GM19240 (cell line): ENCODE data around the gene LILRB4.
"Not testable (repeated sequence)": the region's sequence is repeated elsewhere in the genome, so short reads cannot be mapped to it uniquely, and the experiment has no call there.

Experiments
- DNase-seq: peaks from one replicate; pipeline ENCODE4 v3.0.0; 2011; ENCODE audit warnings: low spot score; ENCODE audit not compliant: insufficient read length

LILRB4 gene

GRCh38 chr19:54648129-54648528 lies 14.7 kb upstream of the LILRB4 start:
- no peak for DNase-seq

- DNase-seq: no peak
Measured at GRCh38 chr19:54650108-54650655, 12.6 kb upstream of the LILRB4 start.

- DNase-seq: peak; percentile 33
Measured at GRCh38 chr19:54653181-54653809, 9.5 kb upstream of the LILRB4 start.

- DNase-seq: no peak
Measured at GRCh38 chr19:54654447-54655321, 8.1 kb upstream of the LILRB4 start.

DNA sequence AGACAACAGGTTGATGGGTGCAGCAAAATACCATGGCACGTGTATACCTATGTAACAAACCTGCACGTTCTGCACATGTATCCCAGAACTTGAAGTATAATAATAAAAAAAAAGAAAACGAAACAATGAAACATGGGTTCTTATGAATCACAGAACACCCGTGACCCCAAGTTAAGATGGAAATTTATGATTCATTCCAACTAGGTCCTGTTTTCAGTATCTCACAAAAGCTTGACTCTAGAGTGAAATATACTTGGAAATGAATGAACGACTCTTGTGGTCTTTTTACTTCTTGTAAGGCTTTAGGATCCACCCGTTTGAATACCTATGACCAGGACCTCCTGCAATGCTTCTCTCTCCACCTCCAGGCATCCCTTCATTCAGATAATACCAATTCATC lies 3.5 kb upstream of the LILRB4 start:
- DNase-seq: no peak

GRCh38 chr19:54660306-54660705 lies 2.5 kb upstream of the LILRB4 start:
- DNase-seq: no peak

DNA sequence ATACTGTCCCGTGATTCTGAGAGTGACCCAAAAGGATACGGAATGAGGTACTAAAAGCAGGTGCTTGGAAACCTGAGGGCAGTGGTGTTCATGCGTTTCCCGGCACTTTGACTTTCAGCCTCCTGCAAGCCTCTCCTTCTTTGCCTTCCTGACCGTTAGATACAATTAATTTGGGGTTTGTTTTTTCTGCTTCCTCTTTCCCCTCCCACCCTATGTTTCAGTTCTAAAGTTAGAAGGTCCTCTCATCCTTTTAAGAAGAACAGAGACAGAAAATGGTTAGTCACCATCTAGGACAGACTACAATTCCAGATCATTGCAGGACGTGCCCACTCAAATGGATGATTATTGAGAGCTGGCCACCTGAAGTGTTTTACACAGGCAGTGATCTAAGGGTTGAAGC lies 1.8 kb upstream of the LILRB4 start:
- DNase-seq: no peak

GRCh38 chr19:54661846-54662481 lies 821 bp upstream of the LILRB4 start:
- DNase-seq: no peak

GRCh38 chr19:54665530-54665929 lies 2.7 kb downstream of the LILRB4 start:
- no peak for DNase-seq

DNA sequence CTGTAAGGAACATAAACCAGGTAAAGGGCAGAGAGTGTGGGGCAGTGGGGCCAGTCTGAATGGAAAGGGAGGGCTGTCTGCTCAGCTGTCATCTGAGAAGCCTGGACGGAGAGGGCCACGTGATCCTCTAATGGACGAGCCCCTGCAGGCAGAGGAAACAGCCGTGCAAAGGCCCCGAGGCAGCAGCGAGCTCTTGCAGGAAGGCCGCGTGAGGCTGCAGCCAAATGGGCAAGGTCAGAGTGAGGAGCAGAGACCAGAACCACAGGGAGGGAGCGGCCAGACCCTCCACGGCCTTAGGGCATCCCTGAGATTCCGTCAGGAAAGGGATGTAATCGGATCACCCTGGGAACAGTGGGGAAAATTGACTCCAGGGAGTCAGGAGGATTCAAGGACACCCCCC lies 4.4 kb downstream of the LILRB4 start:
- DNase-seq: no peak

- DNase-seq: no peak
Measured at GRCh38 chr19:54668353-54668752, 5.6 kb downstream of the LILRB4 start.

DNA sequence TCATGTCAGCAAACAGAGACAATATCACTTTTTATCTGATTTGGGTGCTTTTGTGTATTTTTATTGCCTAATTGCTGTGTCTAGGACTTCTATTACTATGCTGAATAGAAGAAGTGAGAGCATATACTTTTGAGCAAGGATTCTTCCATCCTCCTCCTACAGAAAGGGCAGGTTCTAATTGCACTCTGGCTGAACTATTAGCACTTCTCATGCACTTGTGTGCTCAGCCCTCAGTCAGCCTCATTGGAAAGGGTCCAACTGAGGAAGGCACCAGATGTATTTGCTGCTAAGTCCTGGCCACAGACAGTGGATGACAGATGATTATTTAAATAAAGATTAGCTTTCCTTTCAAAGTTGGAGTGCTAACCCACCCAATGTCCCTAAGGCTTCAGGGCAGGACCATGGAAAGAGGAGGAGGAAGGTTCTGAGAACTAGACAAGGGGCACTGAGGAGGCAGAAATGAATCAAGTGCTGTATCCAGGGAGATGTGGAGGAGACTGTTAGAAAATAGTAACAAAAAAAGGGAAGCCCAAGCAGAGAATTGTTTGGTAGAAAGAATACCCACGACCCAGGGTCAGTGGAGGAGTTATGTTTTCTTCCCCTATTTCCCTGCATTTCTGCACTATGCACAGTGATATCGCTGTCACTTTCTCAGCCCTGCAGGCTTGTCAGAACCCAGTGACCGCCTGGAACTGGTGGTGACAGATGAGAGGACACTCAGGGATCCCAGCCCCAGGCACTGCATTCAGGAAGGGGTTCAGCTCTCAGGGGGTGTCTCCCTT lies 8.0 kb downstream of the LILRB4 start:
- no peak for DNase-seq

GRCh38 chr19:54673222-54673621 lies 10.4 kb downstream of the LILRB4 start:
- DNase-seq: no peak

GRCh38 chr19:54674021-54674617 lies 11.3 kb downstream of the LILRB4 start:
- DNase-seq: no peak

GRCh38 chr19:54676210-54676834 lies 13.5 kb downstream of the LILRB4 start:
- not testable (repeated sequence) for DNase-seq

GRCh38 chr19:54677217-54677616 lies 14.4 kb downstream of the LILRB4 start:
- DNase-seq: no peak

- DNase-seq: not testable (repeated sequence)
Measured at GRCh38 chr19:54681596-54681995, 18.8 kb downstream of the LILRB4 start.

GRCh38 chr19:54682306-54682856 lies 19.6 kb downstream of the LILRB4 start:
- DNase-seq: no peak

DNA sequence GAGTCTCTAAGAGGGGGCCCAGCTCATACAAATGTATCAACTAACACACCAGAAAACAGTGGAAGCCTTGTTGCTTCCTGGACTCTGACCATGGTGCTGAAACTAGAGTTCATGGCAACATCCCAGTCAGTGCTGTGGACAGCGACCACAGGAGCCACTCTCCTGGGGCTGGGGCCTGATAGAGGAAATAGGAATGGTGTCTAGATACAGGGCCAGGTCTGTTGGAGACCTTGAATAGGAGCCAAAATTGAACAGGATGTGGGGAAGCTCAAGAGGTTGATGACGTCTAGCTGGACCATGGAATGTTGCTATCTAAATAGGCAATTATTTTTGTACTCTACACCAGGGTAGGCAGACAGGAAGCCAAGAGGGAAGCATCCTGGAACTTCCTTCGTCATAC lies 21.7 kb downstream of the LILRB4 start:
- no peak for DNase-seq
